ENCODE results near the gene RCL1.

DNA sequence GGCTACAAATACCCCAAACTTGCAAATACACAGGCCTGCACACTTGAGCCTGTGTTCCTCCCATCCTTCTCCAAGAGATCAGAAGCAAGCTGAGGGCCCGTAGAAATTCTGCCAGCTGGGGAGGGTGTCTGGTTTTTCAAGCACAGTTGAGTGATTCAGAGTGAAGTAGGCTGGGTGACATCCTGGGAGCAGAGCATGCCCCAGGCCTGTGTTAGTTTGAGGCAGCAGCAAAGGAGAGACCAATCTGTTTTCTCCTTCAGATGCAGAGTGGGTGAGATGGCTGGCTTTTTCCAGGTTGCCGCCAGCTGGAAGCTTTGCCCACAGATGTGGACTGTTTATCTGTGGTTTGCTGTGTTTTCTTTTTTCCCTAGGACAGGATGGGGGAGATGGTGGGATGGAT lies 63.1 kb downstream of the RCL1 start:
- TF ChIP-seq YY1 (IDR thresholded peaks at IDR 0.05; ENCODE audit: insufficient read depth, insufficient read length) (no peak), SUZ12 (IDR thresholded peaks at IDR 0.05; ENCODE audit: extremely low read depth, insufficient read depth, insufficient read length) (no peak)

All from NT2/D1 (cell line).